ENCODE results near the gene SMIM44.

Gene SMIM44

GRCh38 chr19:3492919-3493318, 9.7 kb upstream of the SMIM44 start:
- H3K4me3 ChIP-seq (ENCODE audit: low read depth in 1 of 5, low read length in 5 of 5) = no peak overlapping the region
- peaks cover 0 to 68% (median 51%) of the 10 kb centered on the region in 5 donors for H3K36me3 ChIP-seq (ENCODE audit: control insufficient read depth in 5 of 5, insufficient read depth in 5 of 5, low read length in 5 of 5)
- no peak overlapping the region for H3K9ac ChIP-seq (ENCODE audit: low read length in 5 of 5)
- no peak overlapping the region for H3K27ac ChIP-seq (ENCODE audit: low read depth, low read length)
- H3K4me1 ChIP-seq (ENCODE audit: control insufficient read depth in 5 of 5, insufficient read depth in 5 of 5, low read length in 5 of 5) = no peaks in the 10 kb centered on the region
- H3K9me3 ChIP-seq (ENCODE audit: control insufficient read depth in 5 of 5, low read length in 5 of 5) = no peaks in the 10 kb centered on the region
- no peaks in the 10 kb centered on the region for H3K27me3 ChIP-seq (ENCODE audit: control insufficient read depth in 5 of 5, insufficient read depth in 4 of 5, low read length in 5 of 5)

DNA sequence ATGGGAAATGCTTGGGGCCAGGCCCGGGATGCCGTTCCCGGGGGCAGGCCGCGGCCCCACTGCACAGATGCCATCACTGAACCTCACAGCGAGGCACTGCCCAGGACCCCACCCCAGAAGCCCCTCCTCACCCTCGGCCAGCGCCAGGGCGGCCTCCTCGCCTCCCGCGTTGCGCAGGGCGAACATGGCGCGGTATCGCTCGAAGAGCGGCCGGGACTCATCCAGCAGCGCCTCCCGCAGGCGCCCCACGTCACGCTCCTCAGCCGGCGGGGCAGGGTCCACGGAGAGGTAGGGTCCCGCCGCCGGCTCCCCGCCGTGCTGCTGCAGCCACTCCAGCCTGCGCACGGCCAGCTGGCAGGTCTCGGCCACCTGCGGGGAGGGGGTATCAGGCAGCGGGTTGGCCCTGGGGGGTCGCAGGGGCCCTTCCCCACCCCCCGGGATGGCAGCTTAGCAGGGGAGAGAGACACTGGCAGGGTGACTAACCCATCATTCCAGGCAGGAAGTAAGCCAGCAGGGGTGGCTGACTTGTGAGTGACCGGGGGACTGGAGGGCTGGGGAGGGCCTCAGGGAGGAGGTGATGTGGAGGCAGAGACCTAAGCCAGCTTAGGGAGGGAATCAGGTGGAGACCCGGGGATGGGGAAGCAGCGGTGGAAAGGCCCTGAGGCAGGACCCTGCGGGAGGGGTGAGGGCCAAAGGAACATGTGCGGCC, 9.0 kb upstream of the SMIM44 start:
- H3K27ac ChIP-seq (ENCODE audit: low read depth, low read length) = no peak overlapping the region
- H3K4me1 ChIP-seq (ENCODE audit: control insufficient read depth in 5 of 5, insufficient read depth in 5 of 5, low read length in 5 of 5) = no peaks in the 10 kb centered on the region
- H3K9ac ChIP-seq (ENCODE audit: low read length in 5 of 5) = no peak overlapping the region

GRCh38 chr19:3491396-3492119, 8.3 kb upstream of the SMIM44 start:
- Histone ChIP-seq H3K9ac (ENCODE audit: low read length in 5 of 5) (no peak overlapping the region), H3K36me3 (ENCODE audit: control insufficient read depth in 5 of 5, insufficient read depth in 5 of 5, low read length in 5 of 5) (peaks cover 0 to 61% (median 50%) of the 10 kb centered on the region in 5 donors), H3K27ac (ENCODE audit: low read depth, low read length) (no peak overlapping the region), H3K4me3 (ENCODE audit: low read depth in 1 of 5, low read length in 5 of 5) (no peak overlapping the region), H3K4me1 (ENCODE audit: control insufficient read depth in 5 of 5, insufficient read depth in 5 of 5, low read length in 5 of 5) (no peaks in the 10 kb centered on the region), H3K9me3 (ENCODE audit: control insufficient read depth in 5 of 5, low read length in 5 of 5) (no peaks in the 10 kb centered on the region), H3K27me3 (ENCODE audit: control insufficient read depth in 5 of 5, insufficient read depth in 4 of 5, low read length in 5 of 5) (no peaks in the 10 kb centered on the region)

More for the DNA sequence above, 9.0 kb upstream of the SMIM44 start:
- Histone ChIP-seq H3K4me3 (ENCODE audit: low read depth in 1 of 5, low read length in 5 of 5) (no peak overlapping the region), H3K9me3 (ENCODE audit: control insufficient read depth in 5 of 5, low read length in 5 of 5) (no peaks in the 10 kb centered on the region), H3K27me3 (ENCODE audit: control insufficient read depth in 5 of 5, insufficient read depth in 4 of 5, low read length in 5 of 5) (no peaks in the 10 kb centered on the region), H3K36me3 (ENCODE audit: control insufficient read depth in 5 of 5, insufficient read depth in 5 of 5, low read length in 5 of 5) (peaks cover 0 to 68% (median 51%) of the 10 kb centered on the region in 5 donors)

DNA sequence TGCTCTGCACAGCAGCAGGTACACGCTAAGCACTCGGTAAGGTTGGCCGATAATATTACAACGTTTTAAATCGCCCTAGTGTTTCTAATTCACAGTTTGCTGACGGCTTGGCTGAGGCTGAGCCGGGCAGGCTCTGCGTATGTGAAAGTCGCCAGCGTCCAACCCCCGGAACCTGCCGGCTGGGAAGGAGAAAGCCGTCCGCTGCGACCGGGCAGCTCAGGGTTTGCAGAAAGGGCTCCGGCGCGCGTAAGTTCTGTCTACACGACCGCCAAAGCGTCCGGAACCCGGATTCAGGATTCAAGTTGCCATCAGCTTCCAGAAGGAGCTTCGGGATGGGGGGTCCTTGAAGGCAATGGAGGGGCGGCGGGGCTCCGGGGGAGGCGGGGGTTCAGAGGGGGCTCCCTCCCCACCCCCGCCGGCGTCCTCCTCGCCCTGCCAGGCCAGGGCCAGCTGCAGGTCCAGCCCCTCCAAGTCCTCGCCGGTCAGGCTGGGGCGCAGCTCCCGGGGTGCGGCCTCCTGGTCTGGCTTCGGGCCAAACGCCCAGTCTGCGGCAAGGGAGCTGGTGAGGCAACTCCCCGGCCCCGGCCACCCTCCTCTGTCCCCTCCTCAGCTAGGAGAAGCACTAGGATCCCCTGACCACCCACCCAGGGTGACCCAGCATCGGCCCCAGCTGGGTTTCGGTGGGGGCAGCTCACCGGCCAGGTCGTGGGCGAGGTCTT, 575 bp downstream of the SMIM44 start:
- no peaks in the 10 kb centered on the region for H3K9me3 ChIP-seq (ENCODE audit: control insufficient read depth in 5 of 5, low read length in 5 of 5)
- peaks cover 20 to 39% (median 29%) of the 10 kb centered on the region in 5 donors for H3K27me3 ChIP-seq (ENCODE audit: control insufficient read depth in 5 of 5, insufficient read depth in 4 of 5, low read length in 5 of 5)
- no peak overlapping the region for H3K9ac ChIP-seq (ENCODE audit: low read length in 5 of 5)
- peaks cover 0 to 2% (median 0%) of the 10 kb centered on the region in 5 donors for H3K4me1 ChIP-seq (ENCODE audit: control insufficient read depth in 5 of 5, insufficient read depth in 5 of 5, low read length in 5 of 5)
- no peaks in the 10 kb centered on the region for H3K36me3 ChIP-seq (ENCODE audit: control insufficient read depth in 5 of 5, insufficient read depth in 5 of 5, low read length in 5 of 5)
- H3K27ac ChIP-seq (ENCODE audit: low read depth, low read length) = no peak overlapping the region
- H3K4me3 ChIP-seq (ENCODE audit: low read depth in 1 of 5, low read length in 5 of 5) = no peak overlapping the region

DNA sequence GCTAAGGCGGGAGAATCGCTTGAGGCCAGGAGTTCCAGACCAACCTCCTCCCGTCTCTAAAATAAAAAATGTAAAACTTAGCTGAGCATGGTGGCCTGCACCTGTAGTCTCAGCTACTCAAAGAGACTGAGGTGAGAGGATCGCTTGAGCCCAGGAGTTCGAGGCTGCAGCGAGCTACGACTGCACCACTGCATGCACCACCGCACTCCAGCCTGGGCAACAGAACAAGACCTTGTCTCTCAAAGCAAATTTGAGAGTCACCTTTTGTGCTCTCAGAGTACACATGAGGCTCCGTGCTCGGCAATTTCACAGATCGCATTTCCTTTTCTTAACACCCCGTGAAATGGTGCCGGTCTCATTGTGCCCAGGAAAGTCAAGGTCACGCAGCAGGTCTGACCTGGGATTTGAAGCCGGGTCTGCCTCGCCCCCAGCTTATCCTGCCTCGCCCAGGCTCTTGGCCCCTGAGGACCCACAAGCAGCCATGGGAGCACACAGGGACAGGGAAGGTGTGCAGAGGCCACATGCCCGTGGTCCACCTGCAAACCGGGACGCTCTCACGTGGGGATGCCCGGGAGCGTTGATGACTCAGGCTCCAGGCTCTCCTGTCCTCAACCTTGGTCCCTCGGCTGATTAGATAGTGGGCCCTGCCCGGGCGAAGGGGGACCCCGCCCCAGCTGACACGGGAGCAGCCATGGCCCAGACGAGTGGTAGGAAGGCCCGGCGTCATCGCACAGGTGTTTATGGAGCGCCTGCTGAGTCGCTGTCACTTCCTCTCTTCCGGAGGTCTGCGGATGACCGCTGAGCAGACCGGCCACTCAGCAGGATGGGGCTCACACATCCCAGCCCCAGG, 1.8 kb downstream of the SMIM44 start:
- Histone ChIP-seq H3K4me1 (ENCODE audit: control insufficient read depth in 5 of 5, insufficient read depth in 5 of 5, low read length in 5 of 5) (peaks cover 0 to 2% (median 0%) of the 10 kb centered on the region in 5 donors), H3K4me3 (ENCODE audit: low read depth in 1 of 5, low read length in 5 of 5) (no peak overlapping the region), H3K27me3 (ENCODE audit: control insufficient read depth in 5 of 5, insufficient read depth in 4 of 5, low read length in 5 of 5) (peaks cover 20 to 48% (median 33%) of the 10 kb centered on the region in 5 donors), H3K36me3 (ENCODE audit: control insufficient read depth in 5 of 5, insufficient read depth in 5 of 5, low read length in 5 of 5) (no peaks in the 10 kb centered on the region), H3K27ac (ENCODE audit: low read depth, low read length) (no peak overlapping the region), H3K9ac (ENCODE audit: low read length in 5 of 5) (no peak overlapping the region), H3K9me3 (ENCODE audit: control insufficient read depth in 5 of 5, low read length in 5 of 5) (no peaks in the 10 kb centered on the region)

DNA sequence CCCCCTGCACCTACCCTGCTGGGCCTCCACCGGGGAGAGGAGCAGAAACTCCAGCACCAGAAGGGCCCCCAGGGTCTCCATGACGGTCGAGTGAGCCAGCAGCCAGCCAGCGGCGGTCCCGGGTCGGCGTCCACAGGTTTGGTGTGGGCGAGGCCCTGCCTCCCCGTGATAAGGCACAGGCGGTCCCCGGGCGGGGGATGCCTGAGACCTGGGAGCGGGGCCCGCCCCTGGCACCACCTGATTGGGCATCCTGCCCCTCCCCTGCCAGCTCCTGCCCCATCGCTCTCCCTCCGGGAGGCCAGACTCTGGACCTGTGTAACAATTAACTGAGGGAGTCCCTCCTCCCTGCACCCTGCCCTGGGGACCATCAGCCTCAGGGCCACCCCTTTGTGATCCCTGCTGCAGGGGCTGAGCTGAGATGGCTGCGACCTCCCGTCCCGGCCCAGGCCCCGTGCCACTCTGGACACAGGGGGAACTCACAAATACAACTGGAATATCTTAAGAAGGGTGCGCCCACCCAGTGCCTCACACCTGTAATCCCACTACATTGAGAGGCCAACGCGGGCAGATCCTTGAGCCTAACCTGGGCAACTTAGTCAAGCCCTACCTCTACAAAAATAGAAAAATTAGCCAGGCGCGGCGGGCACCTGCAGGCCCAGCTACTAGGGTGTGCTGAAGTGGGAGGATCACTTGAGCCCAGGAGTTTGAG, 2.7 kb downstream of the SMIM44 start, which contains the start of gene SMIM24:
TSS of gene SMIM24 (minus strand) at position 143 of the 709 bp plus-strand sequence. CDS start at position 81, 62 bp downstream.
- no peak within 1 kb of the TSS for H3K9ac ChIP-seq (ENCODE audit: low read length in 5 of 5)
- peaks cover 20 to 50% (median 34%) of the 10 kb centered on the region in 5 donors for H3K27me3 ChIP-seq (ENCODE audit: control insufficient read depth in 5 of 5, insufficient read depth in 4 of 5, low read length in 5 of 5)

GRCh38 chr19:3479834-3480215, 3.4 kb downstream of the SMIM44 start:
- no peak overlapping the region for H3K27ac ChIP-seq (ENCODE audit: low read depth, low read length)
- no peak overlapping the region for H3K9ac ChIP-seq (ENCODE audit: low read length in 5 of 5)
- peaks cover 0 to 2% (median 0%) of the 10 kb centered on the region in 5 donors for H3K4me1 ChIP-seq (ENCODE audit: control insufficient read depth in 5 of 5, insufficient read depth in 5 of 5, low read length in 5 of 5)
- H3K4me3 ChIP-seq (ENCODE audit: low read depth in 1 of 5, low read length in 5 of 5) = no peak overlapping the region
- H3K9me3 ChIP-seq (ENCODE audit: control insufficient read depth in 5 of 5, low read length in 5 of 5) = peaks cover 0 to 2% (median 0%) of the 10 kb centered on the region in 5 donors
- H3K36me3 ChIP-seq (ENCODE audit: control insufficient read depth in 5 of 5, insufficient read depth in 5 of 5, low read length in 5 of 5) = no peaks in the 10 kb centered on the region
- H3K27me3 ChIP-seq (ENCODE audit: control insufficient read depth in 5 of 5, insufficient read depth in 4 of 5, low read length in 5 of 5) = peaks cover 20 to 50% (median 34%) of the 10 kb centered on the region in 5 donors

More for the DNA sequence above, 2.7 kb downstream of the SMIM44 start, which contains the start of gene SMIM24:
- peaks cover 0 to 2% (median 0%) of the 10 kb centered on the region in 5 donors for H3K9me3 ChIP-seq (ENCODE audit: control insufficient read depth in 5 of 5, low read length in 5 of 5)
- H3K4me3 ChIP-seq (ENCODE audit: low read depth in 1 of 5, low read length in 5 of 5) = no peak within 1 kb of the TSS
- no peak within 1 kb of the TSS for H3K27ac ChIP-seq (ENCODE audit: low read depth, low read length)
- peaks cover 0 to 2% (median 0%) of the 10 kb centered on the region in 5 donors for H3K4me1 ChIP-seq (ENCODE audit: control insufficient read depth in 5 of 5, insufficient read depth in 5 of 5, low read length in 5 of 5)
- no peaks in the 10 kb centered on the region for H3K36me3 ChIP-seq (ENCODE audit: control insufficient read depth in 5 of 5, insufficient read depth in 5 of 5, low read length in 5 of 5)

- Histone ChIP-seq H3K27ac (ENCODE audit: low read depth, low read length) (no peak overlapping the region), H3K27me3 (ENCODE audit: control insufficient read depth in 5 of 5, insufficient read depth in 4 of 5, low read length in 5 of 5) (peaks cover 20 to 44% (median 34%) of the 10 kb centered on the region in 5 donors), H3K9ac (ENCODE audit: low read length in 5 of 5) (no peak overlapping the region), H3K9me3 (ENCODE audit: control insufficient read depth in 5 of 5, low read length in 5 of 5) (peaks cover 0 to 2% (median 0%) of the 10 kb centered on the region in 5 donors), H3K4me3 (ENCODE audit: low read depth in 1 of 5, low read length in 5 of 5) (no peak overlapping the region), H3K36me3 (ENCODE audit: control insufficient read depth in 5 of 5, insufficient read depth in 5 of 5, low read length in 5 of 5) (no peaks in the 10 kb centered on the region), H3K4me1 (ENCODE audit: control insufficient read depth in 5 of 5, insufficient read depth in 5 of 5, low read length in 5 of 5) (peaks cover 0 to 2% (median 0%) of the 10 kb centered on the region in 5 donors)
These were observed 3.9 kb downstream of the SMIM44 start for GRCh38 chr19:3479177-3479833.

All from subcutaneous abdominal adipose tissue (tissue), 5 donors.